GM18508 (cell line): ENCODE results near the gene P3H2.

ENCODE experiments used
- ATAC-seq: cut with Tn5 transposase; IDR thresholded peaks from one replicate; pipeline ENCODE4 v1.9.1; 2021; ENCODE audit warnings: moderate number of reproducible peaks; ENCODE audit not compliant: insufficient read depth, unreplicated experiment

Gene P3H2

DNA sequence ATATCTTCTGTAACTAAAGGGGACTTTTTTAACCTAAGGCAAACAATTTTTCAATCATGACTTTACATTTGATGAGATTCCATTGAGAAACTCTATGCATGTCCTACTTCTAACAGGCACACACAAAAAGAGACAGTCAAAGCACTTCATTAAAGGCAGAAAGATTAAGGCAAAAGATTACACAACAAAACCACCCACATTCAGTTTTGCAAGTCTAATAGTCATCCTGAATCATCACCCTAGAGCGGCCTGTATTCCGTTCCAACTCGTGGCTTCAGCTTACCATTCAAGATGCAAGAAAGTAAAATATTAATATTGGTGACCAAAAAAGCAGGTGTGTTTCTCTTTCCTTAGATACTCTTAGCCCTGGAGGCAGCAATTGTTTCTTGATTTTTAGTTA, 205.9 kb downstream of the P3H2 start:
- ATAC-seq: no peak

DNA sequence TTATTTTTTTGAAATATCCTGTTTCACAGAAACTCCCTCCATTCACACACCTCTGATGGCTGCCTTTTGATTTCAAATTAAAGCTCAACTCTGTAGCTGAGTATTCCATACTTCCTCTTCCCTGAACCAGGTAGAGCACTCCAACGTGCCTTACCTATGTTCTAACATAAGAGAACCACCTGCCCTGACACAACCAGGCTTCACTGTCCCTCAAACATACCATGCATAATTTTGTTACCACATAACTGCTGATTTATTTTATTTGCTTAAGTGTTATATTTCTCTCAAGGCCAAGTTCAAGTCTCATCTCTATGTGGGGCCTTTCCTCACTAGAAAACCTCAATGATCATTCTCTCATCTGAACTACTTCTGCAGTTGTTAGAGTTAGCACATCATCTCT, 209.7 kb downstream of the P3H2 start:
- ATAC-seq: no peak

DNA sequence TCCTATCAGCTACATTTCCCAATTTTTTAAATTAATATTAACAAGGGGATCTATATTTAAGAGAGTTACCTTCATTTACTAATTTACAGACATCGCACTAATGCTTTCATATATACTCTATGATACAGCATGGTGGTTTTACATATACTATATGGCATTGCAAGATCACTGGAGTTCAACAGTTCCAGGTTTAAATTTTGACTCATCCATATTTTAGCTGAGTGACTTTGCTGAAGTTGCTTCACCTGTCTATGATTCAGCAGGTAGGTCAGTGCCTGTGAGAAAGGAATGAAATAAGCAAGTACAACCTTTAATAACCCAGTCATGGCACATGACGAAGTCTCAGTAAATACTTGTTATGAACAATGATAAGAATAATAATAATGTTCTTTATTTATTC, 211.1 kb downstream of the P3H2 start:
- no peak for ATAC-seq

- no peak for ATAC-seq
Measured at GRCh38 chr3:189909139-189909538, 211.6 kb downstream of the P3H2 start.

- ATAC-seq: no peak
Measured at GRCh38 chr3:189908646-189909045, 212.1 kb downstream of the P3H2 start.

- no peak for ATAC-seq
Measured at GRCh38 chr3:189907803-189908202, 212.9 kb downstream of the P3H2 start.
